H9 (cell line): Measurements from ENCODE around the gene GRK4. TPM values are rescaled to one million over a fixed set of nuclear protein-coding genes. Genes with fewer than 3 reads are reported as not detected.

Source experiments
- DNase-seq: peaks from one replicate; pipeline ENCODE4 v3.0.0-alpha.2; 2017
- H2AFZ ChIP-seq: one replicate; pipeline ENCODE4 v1.6.1; 2013; ENCODE audit warnings: mild to moderate bottlenecking, low read length, control low read depth, moderate library complexity
- H2AK5ac ChIP-seq: 2 replicates; pipeline ENCODE4 v1.6.1; 2013; ENCODE audit warnings: low read length, control low read depth, mixed read lengths; ENCODE audit not compliant: insufficient read length
- H2BK120ac ChIP-seq: one replicate; pipeline ENCODE4 v1.6.1; 2013; ENCODE audit warnings: low read depth, mild to moderate bottlenecking, low read length, control low read depth, inconsistent platforms; ENCODE audit not compliant: poor library complexity, severe bottlenecking
- H2BK12ac ChIP-seq: 2 replicates; pipeline ENCODE4 v1.6.1; 2013; ENCODE audit warnings: low read length, control low read depth, mixed read lengths, low read depth; ENCODE audit not compliant: insufficient read length
- H2BK15ac ChIP-seq: 2 replicates; pipeline ENCODE4 v1.6.1; 2013; ENCODE audit warnings: low read depth, low read length, control low read depth
- H2BK20ac ChIP-seq: one replicate; pipeline ENCODE4 v1.6.1; 2013; ENCODE audit warnings: low read depth, mild to moderate bottlenecking, low read length, control low read depth, inconsistent platforms; ENCODE audit not compliant: poor library complexity, severe bottlenecking
- H2BK5ac ChIP-seq: 2 replicates; pipeline ENCODE4 v1.6.1; 2013; ENCODE audit warnings: low read length, control low read depth, mixed read lengths; ENCODE audit not compliant: insufficient read length
- H3K14ac ChIP-seq: 2 replicates; pipeline ENCODE4 v1.6.1; 2013; ENCODE audit warnings: low read length, control low read depth; ENCODE audit not compliant: insufficient read depth
- H3K18ac ChIP-seq: 2 replicates; pipeline ENCODE4 v1.6.1; 2013; ENCODE audit warnings: low read depth, mild to moderate bottlenecking, mixed read lengths, low read length, control low read depth; ENCODE audit not compliant: insufficient read length
- H3K23ac ChIP-seq: 2 replicates; pipeline ENCODE4 v1.6.1; 2013; ENCODE audit warnings: low read length, control low read depth, mixed read lengths, low read depth; ENCODE audit not compliant: insufficient read length
- H3K23me2 ChIP-seq: 2 replicates; pipeline ENCODE4 v1.6.1; 2013; ENCODE audit warnings: low read depth, mild to moderate bottlenecking, mixed read lengths, low read length, control low read depth; ENCODE audit not compliant: insufficient read length, poor library complexity, severe bottlenecking
- H3K27ac ChIP-seq: 2 replicates; pipeline ENCODE4 v1.5.1; 2013; ENCODE audit warnings: low read length, control low read depth, mixed read lengths, low read depth; ENCODE audit not compliant: insufficient read length
- H3K27me3 ChIP-seq: 2 replicates; pipeline ENCODE4 v1.6.1; 2013; ENCODE audit warnings: low read length, control low read depth, inconsistent platforms; ENCODE audit not compliant: insufficient read depth
- H3K4ac ChIP-seq: 2 replicates; pipeline ENCODE4 v1.6.1; 2013; ENCODE audit warnings: low read depth, mild to moderate bottlenecking, control low read depth, inconsistent platforms, low read length, moderate library complexity
- H3K4me1 ChIP-seq: 2 replicates; pipeline ENCODE4 v1.6.1; 2013; ENCODE audit warnings: low read length, control low read depth, inconsistent platforms; ENCODE audit not compliant: insufficient read depth
- H3K4me2 ChIP-seq: 2 replicates; pipeline ENCODE4 v1.6.1; 2013; ENCODE audit warnings: low read length, control low read depth, mixed read lengths; ENCODE audit not compliant: insufficient read length, insufficient read depth
- H3K56ac ChIP-seq: 2 replicates; pipeline ENCODE4 v1.6.1; 2013; ENCODE audit warnings: low read depth, mild to moderate bottlenecking, mixed read lengths, low read length, control low read depth; ENCODE audit not compliant: insufficient read length
- H3K79me1 ChIP-seq: 2 replicates; pipeline ENCODE4 v1.6.1; 2013; ENCODE audit warnings: low read depth, mild to moderate bottlenecking, moderate library complexity, low read length, control low read depth, inconsistent platforms; ENCODE audit not compliant: insufficient read depth, poor library complexity, severe bottlenecking
- H3K79me2 ChIP-seq: 2 replicates; pipeline ENCODE4 v1.6.1; 2013; ENCODE audit warnings: low read length, control low read depth, inconsistent platforms; ENCODE audit not compliant: insufficient read depth
- H3K9ac ChIP-seq: 2 replicates; pipeline ENCODE4 v1.6.1; 2013; ENCODE audit warnings: low read length, control low read depth, mixed read lengths; ENCODE audit not compliant: insufficient read length; ENCODE audit errors: extremely low read depth
- H3K9me3 ChIP-seq: one replicate; pipeline ENCODE4 v1.6.1; 2013; ENCODE audit warnings: low read depth, low read length, inconsistent platforms; ENCODE audit not compliant: control insufficient read depth
- H3T11ph ChIP-seq: one replicate; pipeline ENCODE4 v1.6.1; 2013; ENCODE audit warnings: mild to moderate bottlenecking, low read length, control low read depth, inconsistent platforms
- H4K20me1 ChIP-seq: one replicate; pipeline ENCODE4 v1.6.1; 2013; ENCODE audit not compliant: control insufficient read depth, insufficient read length, insufficient read depth
- H4K5ac ChIP-seq: 2 replicates; pipeline ENCODE4 v1.6.1; 2013; ENCODE audit warnings: low read depth, mild to moderate bottlenecking, mixed read lengths, low read length, control low read depth; ENCODE audit not compliant: insufficient read length
- H4K8ac ChIP-seq: replicated peaks from 2 replicates; pipeline ENCODE4 v1.6.1; 2013; ENCODE audit warnings: low read length, control low read depth, mixed read lengths, low read depth; ENCODE audit not compliant: insufficient read length
- H4K91ac ChIP-seq: 2 replicates; pipeline ENCODE4 v1.6.1; 2013; ENCODE audit warnings: low read depth, mild to moderate bottlenecking, moderate library complexity, mixed read lengths, low read length, control low read depth; ENCODE audit not compliant: insufficient read length
- H3K27ac Mint-ChIP-seq, 3 experiments: 2 replicates in 2 of 3; 3 replicates in 1 of 3; pipeline ENCODE4 v1.8.0; 2020 to 2021; ENCODE audit warnings: mixed read lengths in 3 of 3, mild to moderate bottlenecking in 1 of 3, moderate library complexity in 1 of 3
- H3K27me3 Mint-ChIP-seq: 2 replicates; pipeline ENCODE4 v1.8.0; 2021; ENCODE audit warnings: low read depth, mild to moderate bottlenecking, moderate library complexity, mixed read lengths
- H3K36me3 Mint-ChIP-seq, 3 experiments: 2 replicates in 2 of 3; 3 replicates in 1 of 3; pipeline ENCODE4 v1.8.0; 2020 to 2021; ENCODE audit warnings: low read depth in 3 of 3, mixed read lengths in 3 of 3; ENCODE audit not compliant: insufficient read depth in 1 of 3
- H3K4me1 Mint-ChIP-seq, 2 experiments: 2 replicates each; pipeline ENCODE4 v1.8.0; 2020; ENCODE audit warnings: mixed read lengths in 2 of 2
- H3K4me3 Mint-ChIP-seq, 2 experiments: 2 replicates in 1 of 2; 3 replicates in 1 of 2; pipeline ENCODE4 v1.8.0; 2020 to 2021; ENCODE audit warnings: mild to moderate bottlenecking in 2 of 2, mixed read lengths in 2 of 2, moderate library complexity in 1 of 2
- H3K9me3 Mint-ChIP-seq, 2 experiments: 2 replicates in 1 of 2; 3 replicates in 1 of 2; pipeline ENCODE4 v1.8.0; 2020; ENCODE audit warnings: mild to moderate bottlenecking in 2 of 2, mixed read lengths in 2 of 2, moderate library complexity in 1 of 2
- WGBS: extraction: QIAGEN DNeasy Blood & Tissue Kit; methylation state at CpG from one replicate; pipeline ENCODE4 v1.1.7; 2013; ENCODE audit warnings: missing lambda C conversion rate, low lambda C conversion rate, mixed read lengths; ENCODE audit not compliant: insufficient read length; ENCODE audit errors: extremely low coverage; 5-methylcytosine and 5-hydroxymethylcytosine counted together
- total RNA-seq: library from RNA; stranded (reverse); gene quantifications from 2 replicates; pipeline ENCODE4 v1.2.1, GENCODE V29; 2021
- TF ChIP-seq, protein P1 (sequence below): fragments of 200-600 bp; sonication (generic); conservative IDR thresholded peaks from 3 replicates; pipeline ENCODE4 v1.8.0; 2021; ENCODE audit warnings: antibody characterized with exemption, mild to moderate bottlenecking

The GRK4 gene
- total RNA-seq, 1 experiment from 2014 or later, result 4.8 TPM

DNA sequence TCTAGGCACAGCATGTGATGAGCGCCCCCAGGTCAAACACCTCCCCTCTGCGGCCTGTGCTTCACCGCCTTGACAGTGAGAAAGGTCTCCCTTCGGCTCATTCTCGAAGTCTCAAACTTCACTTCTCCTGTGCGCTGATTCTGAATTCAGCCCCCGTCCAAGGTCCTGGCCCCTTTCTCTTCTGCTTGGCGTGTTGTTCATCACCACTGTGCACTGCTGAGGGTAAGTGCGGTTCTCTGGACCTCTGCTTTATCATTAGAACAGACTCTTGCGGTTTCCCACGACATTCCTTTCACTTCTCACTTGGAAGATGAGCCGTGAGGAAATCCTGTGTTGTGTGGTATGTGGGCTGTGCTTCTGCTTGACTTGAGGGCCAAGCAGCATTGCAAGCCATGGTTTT lies 99.1 kb downstream of the GRK4 start:
- no peaks in the 10 kb centered on the region for H3K79me1 ChIP-seq
- no peak overlapping the region for H2BK5ac ChIP-seq
- H3K4me3 Mint-ChIP-seq, result no peak overlapping the region
- no peaks in the 10 kb centered on the region for H3K36me3 Mint-ChIP-seq
- no peak overlapping the region for H3K23ac ChIP-seq
- TF ChIP-seq, protein P1, sequence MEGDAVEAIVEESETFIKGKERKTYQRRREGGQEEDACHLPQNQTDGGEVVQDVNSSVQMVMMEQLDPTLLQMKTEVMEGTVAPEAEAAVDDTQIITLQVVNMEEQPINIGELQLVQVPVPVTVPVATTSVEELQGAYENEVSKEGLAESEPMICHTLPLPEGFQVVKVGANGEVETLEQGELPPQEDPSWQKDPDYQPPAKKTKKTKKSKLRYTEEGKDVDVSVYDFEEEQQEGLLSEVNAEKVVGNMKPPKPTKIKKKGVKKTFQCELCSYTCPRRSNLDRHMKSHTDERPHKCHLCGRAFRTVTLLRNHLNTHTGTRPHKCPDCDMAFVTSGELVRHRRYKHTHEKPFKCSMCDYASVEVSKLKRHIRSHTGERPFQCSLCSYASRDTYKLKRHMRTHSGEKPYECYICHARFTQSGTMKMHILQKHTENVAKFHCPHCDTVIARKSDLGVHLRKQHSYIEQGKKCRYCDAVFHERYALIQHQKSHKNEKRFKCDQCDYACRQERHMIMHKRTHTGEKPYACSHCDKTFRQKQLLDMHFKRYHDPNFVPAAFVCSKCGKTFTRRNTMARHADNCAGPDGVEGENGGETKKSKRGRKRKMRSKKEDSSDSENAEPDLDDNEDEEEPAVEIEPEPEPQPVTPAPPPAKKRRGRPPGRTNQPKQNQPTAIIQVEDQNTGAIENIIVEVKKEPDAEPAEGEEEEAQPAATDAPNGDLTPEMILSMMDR, result no peak
- no peak overlapping the region for H2BK15ac ChIP-seq
- H4K8ac ChIP-seq, result no peak overlapping the region
- H3K27me3 Mint-ChIP-seq, result peaks cover 9% of the 10 kb centered on the region
- no peak overlapping the region for H4K91ac ChIP-seq
- no peak overlapping the region for H3T11ph ChIP-seq
- H3K56ac ChIP-seq, result no peak overlapping the region
- no peak overlapping the region for H2BK20ac ChIP-seq
- no peak overlapping the region for H2BK12ac ChIP-seq
- no peaks in the 10 kb centered on the region for H3K79me2 ChIP-seq
- no CpG with 5 or more reads among the region's 12 CpGs for WGBS
- H3K14ac ChIP-seq, result no peak overlapping the region
- no peaks in the 10 kb centered on the region for H3K9me3 ChIP-seq
- H3K9ac ChIP-seq, result no peak overlapping the region
- H3K4me1 ChIP-seq, result no peaks in the 10 kb centered on the region
- no peak overlapping the region for H2AK5ac ChIP-seq
- H3K18ac ChIP-seq, result no peak overlapping the region
- H4K5ac ChIP-seq, result no peak overlapping the region
- H3K27me3 ChIP-seq, result no peaks in the 10 kb centered on the region; the same call in 1 of the 2 replicates
- no peak for DNase-seq
- H2BK120ac ChIP-seq, result no peak overlapping the region
- no peak overlapping the region for H3K27ac ChIP-seq
- H3K4me2 ChIP-seq, result no peak overlapping the region
- no peak overlapping the region for H2AFZ ChIP-seq
- H4K20me1 ChIP-seq, result no peaks in the 10 kb centered on the region
- peaks cover 0 to 10% of the 10 kb centered on the region in 2 experiments; a peak in 2 of 5 replicates for H3K9me3 Mint-ChIP-seq
- H3K27ac Mint-ChIP-seq, result no peak overlapping the region
- H3K4me1 Mint-ChIP-seq, result peaks cover 2 to 8% of the 10 kb centered on the region in 2 experiments; a peak in 2 of 4 replicates
- no peaks in the 10 kb centered on the region for H3K23me2 ChIP-seq
- H3K4ac ChIP-seq, result no peak overlapping the region
